Measurements from ENCODE around the gene IL25.

DNA sequence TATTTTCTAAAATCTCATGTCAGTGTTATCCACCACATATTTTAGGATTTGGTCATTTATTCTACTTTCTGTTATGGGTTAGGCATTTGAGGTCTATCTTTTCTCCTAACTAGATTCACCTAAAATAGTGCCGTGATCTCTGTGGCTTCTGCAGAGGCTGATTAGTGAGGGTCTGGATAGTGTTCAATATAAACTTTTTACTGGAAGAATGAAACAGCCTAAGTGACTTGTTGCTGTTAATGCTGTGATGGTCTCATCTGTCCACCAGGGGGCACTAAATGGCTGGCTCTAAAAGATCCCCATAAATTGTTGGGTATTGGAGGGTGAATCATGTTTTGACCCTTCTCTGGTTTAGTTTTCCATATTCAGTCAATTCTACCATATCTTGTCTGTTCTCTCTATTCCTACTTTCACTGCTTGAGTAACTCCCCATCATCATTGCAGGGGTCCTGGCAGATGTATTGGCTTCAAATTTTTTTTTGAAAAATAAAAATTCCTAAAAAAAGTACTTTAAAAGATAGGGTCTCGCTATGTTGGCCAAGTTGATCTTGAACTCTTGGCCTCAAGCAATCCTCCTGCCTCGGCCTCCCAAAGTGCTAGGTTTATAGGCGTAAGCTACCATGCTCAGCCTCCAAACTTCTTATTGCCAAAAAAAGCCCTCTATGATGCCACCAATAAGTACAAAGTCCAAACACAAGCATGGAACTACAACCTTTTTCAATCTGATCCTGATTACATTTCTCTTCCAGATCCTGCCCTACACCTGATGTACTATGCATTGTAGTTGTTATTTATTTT, 44.5 kb upstream of the IL25 start:
- no peak for TF ChIP-seq EZH2 (IDR thresholded peaks at IDR 0.05; ENCODE audit: low read depth)
- TF ChIP-seq, protein P1, sequence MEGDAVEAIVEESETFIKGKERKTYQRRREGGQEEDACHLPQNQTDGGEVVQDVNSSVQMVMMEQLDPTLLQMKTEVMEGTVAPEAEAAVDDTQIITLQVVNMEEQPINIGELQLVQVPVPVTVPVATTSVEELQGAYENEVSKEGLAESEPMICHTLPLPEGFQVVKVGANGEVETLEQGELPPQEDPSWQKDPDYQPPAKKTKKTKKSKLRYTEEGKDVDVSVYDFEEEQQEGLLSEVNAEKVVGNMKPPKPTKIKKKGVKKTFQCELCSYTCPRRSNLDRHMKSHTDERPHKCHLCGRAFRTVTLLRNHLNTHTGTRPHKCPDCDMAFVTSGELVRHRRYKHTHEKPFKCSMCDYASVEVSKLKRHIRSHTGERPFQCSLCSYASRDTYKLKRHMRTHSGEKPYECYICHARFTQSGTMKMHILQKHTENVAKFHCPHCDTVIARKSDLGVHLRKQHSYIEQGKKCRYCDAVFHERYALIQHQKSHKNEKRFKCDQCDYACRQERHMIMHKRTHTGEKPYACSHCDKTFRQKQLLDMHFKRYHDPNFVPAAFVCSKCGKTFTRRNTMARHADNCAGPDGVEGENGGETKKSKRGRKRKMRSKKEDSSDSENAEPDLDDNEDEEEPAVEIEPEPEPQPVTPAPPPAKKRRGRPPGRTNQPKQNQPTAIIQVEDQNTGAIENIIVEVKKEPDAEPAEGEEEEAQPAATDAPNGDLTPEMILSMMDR (conservative IDR thresholded peaks at IDR 0.05), result peak; percentile 77
